PC-9 (cell line): Measurements from ENCODE around the gene C4orf51.

Experiments used
- CTCF ChIP-seq: fragments of 200-600 bp; sonication (generic); conservative IDR thresholded peaks from 2 replicates; pipeline ENCODE4 v1.6.1; 2017; ENCODE audit warnings: mixed run types, antibody characterized with exemption, mild to moderate bottlenecking, moderate library complexity
- EZH2 ChIP-seq: fragments of 200-600 bp; sonication (generic); IDR thresholded peaks from 2 replicates; pipeline ENCODE4 v1.8.0; 2017; ENCODE audit warnings: antibody characterized with exemption, low read depth

DNA sequence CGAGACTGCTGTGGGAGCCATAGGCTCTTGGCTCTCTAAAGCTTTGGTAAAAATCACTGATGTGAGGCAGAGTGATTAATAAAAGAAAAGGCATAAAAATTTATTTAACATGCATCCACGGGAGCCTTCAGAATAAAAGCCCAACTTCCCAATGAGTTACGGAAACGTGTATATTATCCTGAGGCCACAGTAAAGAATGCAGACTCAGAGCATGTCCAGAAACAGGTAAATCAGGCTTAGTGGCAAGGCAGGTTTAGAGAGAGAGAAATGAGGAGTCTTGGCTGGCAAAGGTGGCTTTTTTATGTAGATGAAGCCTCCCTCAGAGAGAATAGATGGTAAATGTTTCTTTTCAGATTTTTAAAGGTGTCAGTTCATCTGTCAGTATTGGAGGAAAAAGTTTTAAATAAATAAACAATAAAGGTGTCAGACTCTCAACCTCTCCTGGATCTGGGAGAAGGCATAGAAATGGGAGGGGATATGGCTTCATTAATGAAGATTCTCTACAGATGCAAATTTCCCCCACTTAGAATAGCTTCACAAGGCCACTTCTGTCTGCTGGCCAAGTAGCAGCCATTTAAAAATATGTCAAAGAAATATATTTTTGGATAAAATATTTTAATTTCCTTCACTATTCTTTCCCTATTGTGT is 24.0 kb downstream of the C4orf51 start:
- TF ChIP-seq CTCF (no peak), EZH2 (no peak)
